Mammary epithelial cell (primary cell): ENCODE data around the gene KCNMA1.

ENCODE experiments used
- CTCF ChIP-seq, 2 donors: IDR thresholded peaks in 1 of 2; conservative IDR thresholded peaks in 1 of 2; 2 replicates each; pipeline ENCODE4 v1.5.1; 2011 to 2012; ENCODE audit warnings: inconsistent platforms in 2 of 2, low read length in 2 of 2, mild to moderate bottlenecking in 2 of 2, control low read depth in 1 of 2, low read depth in 1 of 2; ENCODE audit not compliant: insufficient read depth in 1 of 2; ENCODE audit errors: extremely low read depth in 1 of 2
- EZH2 ChIP-seq: IDR thresholded peaks from 2 replicates; pipeline ENCODE4 v1.6.1; 2012; ENCODE audit warnings: low read length, inconsistent platforms, borderline replicate concordance

- TF ChIP-seq EZH2 (no peak), CTCF (conservative IDR thresholded peaks at IDR 0.05 in 1 of 2, IDR thresholded peaks at IDR 0.05 in 1 of 2; ENCODE audit: extremely low read depth in 1 of 2, insufficient read depth in 1 of 2, low read depth in 1 of 2, low read length in 2 of 2) (no peak)
Observed at GRCh38 chr10:76945166-76945565, 692.4 kb downstream of the KCNMA1 start.
